ENCODE measurements around the gene RPP14.

The RPP14 gene

DNA sequence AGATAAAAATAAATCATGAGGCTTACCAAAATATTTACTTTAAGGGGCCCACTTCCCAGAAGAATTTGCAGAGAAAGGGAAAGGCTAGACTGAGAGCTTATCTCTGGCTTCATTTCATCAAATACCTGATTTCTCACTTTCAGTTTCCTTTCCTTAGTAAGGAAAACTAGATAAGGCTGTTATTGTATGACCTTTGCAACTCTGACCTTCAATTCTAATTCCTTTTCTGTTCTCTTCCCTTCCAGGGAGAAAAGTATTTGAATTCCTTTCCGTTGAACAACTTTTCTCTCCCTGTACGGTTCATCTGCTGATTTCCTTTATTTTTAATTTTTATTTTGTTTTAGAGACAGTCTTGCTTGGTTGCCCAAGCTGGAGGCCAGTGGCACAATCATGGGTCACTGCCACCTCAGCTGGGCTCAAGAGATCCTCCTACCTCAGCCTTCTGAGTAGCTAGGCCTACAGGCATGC lies 19.5 kb downstream of the RPP14 start:
- no peak overlapping the region for H3K4me3 ChIP-seq (ENCODE audit: low read depth, low read length)
- DNase-seq (ENCODE audit: low read depth) = no peak
- TF ChIP-seq, protein P1, sequence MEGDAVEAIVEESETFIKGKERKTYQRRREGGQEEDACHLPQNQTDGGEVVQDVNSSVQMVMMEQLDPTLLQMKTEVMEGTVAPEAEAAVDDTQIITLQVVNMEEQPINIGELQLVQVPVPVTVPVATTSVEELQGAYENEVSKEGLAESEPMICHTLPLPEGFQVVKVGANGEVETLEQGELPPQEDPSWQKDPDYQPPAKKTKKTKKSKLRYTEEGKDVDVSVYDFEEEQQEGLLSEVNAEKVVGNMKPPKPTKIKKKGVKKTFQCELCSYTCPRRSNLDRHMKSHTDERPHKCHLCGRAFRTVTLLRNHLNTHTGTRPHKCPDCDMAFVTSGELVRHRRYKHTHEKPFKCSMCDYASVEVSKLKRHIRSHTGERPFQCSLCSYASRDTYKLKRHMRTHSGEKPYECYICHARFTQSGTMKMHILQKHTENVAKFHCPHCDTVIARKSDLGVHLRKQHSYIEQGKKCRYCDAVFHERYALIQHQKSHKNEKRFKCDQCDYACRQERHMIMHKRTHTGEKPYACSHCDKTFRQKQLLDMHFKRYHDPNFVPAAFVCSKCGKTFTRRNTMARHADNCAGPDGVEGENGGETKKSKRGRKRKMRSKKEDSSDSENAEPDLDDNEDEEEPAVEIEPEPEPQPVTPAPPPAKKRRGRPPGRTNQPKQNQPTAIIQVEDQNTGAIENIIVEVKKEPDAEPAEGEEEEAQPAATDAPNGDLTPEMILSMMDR (IDR thresholded peaks at IDR 0.05; ENCODE audit: insufficient read depth, low read depth, low read length, missing control alignments) = no peak

DNA sequence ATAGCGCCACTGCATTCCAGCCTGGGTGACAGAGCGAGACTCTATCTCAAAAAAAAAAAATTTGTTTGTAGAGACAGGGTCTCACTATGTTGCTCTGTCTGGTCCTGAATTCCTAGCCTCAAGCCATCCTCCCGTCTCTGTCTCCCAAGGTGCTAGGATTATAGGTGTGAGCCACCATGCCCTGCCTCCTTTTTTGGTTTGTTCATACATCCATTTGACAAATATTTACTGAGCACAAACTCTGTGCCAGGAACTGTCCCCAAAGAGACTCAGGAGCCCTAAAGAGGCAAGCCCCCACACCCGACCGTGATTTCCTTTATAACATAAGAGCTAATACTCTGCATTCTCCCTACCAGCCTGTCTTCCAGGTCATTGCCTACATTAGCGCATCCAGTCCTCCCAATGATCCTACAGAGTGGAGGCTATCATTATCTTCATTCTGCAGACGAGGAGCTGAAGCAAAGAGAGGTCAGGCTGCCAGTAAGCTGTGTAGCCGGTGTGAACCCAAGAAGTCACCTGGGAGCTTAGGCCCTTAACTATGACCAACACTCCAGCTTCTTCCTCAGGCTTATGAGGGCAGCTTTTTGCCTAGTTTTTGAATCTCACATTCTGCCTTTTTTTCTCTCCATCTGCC lies 20.3 kb downstream of the RPP14 start:
- no peak overlapping the region for H3K4me3 ChIP-seq (ENCODE audit: low read depth, low read length)
- TF ChIP-seq, protein P1 (IDR thresholded peaks at IDR 0.05; ENCODE audit: insufficient read depth, low read depth, low read length, missing control alignments) = no peak
- DNase-seq (ENCODE audit: low read depth) = no peak

DNA sequence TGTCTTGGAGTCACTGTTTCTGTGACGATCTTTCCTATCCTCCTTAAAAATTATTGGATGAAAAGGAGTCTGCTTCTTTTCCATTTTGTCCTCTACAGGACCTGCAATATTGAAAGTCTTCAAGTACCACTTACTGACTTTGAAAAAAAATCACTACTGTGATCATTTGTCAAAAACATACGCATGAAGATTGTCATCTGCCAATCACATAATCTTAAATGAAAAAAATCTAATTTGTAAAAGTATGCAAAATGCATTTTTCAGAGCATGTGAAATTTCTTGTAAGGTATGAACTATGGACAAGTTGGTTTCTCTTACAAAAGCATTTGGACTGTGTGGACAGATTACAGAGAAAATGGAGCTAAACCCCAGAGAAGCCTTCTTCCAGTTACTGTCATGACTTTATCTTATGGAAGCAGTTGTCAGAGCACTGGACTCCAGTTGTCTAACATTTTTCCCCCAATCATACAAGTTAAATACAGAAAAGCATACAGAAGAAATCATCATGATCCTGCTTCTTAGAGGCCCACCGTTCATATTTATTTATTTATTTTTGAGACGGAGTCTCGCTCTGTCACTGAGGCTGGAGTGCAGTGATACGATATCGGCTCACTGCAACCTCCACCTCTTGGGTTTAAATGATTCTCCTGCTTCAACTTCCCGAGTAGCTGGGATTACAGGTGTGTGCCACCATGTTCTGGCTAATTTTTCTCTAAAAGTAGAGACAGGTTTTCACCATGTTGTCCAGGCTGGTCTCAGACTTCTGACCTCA lies 23.3 kb downstream of the RPP14 start:
- no peak for DNase-seq (ENCODE audit: low read depth)
- TF ChIP-seq, protein P1 (IDR thresholded peaks at IDR 0.05; ENCODE audit: insufficient read depth, low read depth, low read length, missing control alignments) = no peak
- no peak overlapping the region for H3K4me3 ChIP-seq (ENCODE audit: low read depth, low read length)

DNA sequence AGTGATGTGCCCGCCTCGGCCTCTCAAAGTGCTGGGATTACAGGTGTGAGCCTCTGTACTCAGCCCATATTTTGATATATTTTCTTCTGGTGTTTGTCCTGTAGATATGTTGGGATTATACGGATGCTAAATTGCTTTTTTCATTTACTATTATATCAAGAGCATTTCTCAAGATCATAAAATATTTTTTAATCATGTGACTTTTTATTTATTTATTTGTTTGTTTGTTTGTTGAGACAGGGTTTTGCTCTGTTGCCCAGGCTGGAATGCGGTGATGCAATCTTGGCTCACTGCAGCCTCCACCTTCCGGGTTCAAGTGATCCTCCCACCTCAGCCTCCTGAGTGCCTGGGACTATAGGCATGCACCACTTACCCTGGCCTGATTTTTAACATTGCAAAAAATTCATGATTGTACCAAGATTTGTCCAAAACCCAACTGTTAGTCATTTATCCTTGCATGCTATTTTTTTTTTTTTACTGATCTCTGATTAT lies 23.9 kb downstream of the RPP14 start:
- DNase-seq (ENCODE audit: low read depth) = no peak
- H3K4me3 ChIP-seq (ENCODE audit: low read depth, low read length) = no peak overlapping the region
- TF ChIP-seq, protein P1 (IDR thresholded peaks at IDR 0.05; ENCODE audit: insufficient read depth, low read depth, low read length, missing control alignments) = no peak

DNA sequence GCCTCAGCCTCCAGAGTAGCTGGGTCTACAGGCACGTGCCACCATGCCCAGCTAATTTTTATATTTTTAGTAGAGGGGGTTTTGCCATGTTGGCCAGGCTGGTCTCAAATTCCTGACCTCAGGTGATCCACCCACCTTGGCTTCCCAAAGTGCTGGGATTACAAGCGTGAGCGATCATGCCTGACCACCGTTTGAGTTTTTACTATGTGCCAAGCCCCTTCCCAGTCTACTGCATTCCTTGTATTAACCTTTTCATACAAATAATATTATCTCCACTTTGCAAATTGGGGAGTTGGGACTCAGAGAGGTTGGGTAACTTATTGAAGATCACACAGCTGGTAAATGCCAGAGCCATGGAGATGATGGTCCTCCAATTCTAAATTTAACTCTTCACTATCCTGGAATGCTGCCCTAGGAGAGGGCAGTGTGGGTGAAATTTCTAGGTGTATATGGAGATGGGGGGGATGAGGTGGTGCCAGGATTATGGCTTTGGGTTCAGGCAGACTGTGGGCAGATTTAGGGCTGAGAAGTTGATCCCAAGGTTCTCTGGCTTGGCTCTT lies 25.6 kb downstream of the RPP14 start:
- H3K4me3 ChIP-seq (ENCODE audit: low read depth, low read length) = no peak overlapping the region
- DNase-seq (ENCODE audit: low read depth) = no peak
- TF ChIP-seq, protein P1 (IDR thresholded peaks at IDR 0.05; ENCODE audit: insufficient read depth, low read depth, low read length, missing control alignments) = no peak

DNA sequence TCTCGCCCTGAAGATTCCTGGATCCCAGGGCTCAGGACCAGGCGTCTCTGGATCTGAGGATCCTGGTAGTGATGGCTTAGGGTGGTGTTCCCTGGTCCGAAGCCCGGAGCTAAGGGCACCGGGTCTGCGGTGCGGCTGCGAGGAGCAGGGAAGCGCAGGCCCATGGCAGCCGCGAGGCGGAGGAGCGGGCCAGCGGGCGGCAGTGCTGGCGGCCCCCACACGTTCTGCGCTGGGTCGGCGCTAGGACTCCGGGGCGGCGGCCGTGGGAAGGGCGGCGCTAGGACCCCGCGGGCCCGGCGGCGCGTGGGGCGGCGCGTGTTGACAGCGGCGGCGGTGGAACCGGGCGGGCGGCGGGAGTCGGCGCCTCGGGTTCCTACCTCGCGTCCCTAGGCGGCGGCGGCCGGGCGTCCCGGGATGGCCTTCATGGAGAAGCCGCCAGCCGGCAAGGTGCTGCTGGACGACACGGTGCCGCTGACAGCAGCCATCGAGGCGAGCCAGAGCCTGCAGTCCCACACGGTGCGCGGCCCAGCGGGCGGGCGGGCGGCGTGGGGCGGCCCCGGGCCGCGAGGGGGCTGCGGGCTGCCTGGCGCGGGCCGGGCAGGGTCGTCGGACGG lies 26.6 kb downstream of the RPP14 start, which contains the start of gene PXK:
TSS of gene PXK (plus strand) at position 318 of the 614 bp plus-strand sequence. CDS start at position 415, 97 bp downstream.
- peak; percentile 88 for DNase-seq (ENCODE audit: low read depth)
- TF ChIP-seq, protein P1 (IDR thresholded peaks at IDR 0.05; ENCODE audit: insufficient read depth, low read depth, low read length, missing control alignments) = no peak
- H3K4me3 ChIP-seq (ENCODE audit: low read depth, low read length) = peak within 1 kb of the TSS; percentile 56

All from GM12865 (cell line).